SK-N-SH (cell line): ENCODE results near the gene LTB4R. TPM values are rescaled to one million over a fixed set of nuclear protein-coding genes. Genes with fewer than 3 reads are reported as not detected.

ENCODE experiments used
- CTCF ChIA-PET: fragments of 300-600, 350-600 bp; formaldehyde crosslinking; extraction: SDS; loops from one replicate; lab custom pipeline; 2021; lab: Yijun Ruan, JAX
- POLR2A ChIA-PET: fragments of 350-600 bp; sonication (Branson Sonifier 250); formaldehyde crosslinking; extraction: SDS; loops from one replicate; lab custom pipeline; 2020; ENCODE audit warnings: antibody characterized with exemption, inconsistent platforms; lab: Yijun Ruan, JAX
- DNase-seq: peaks from one replicate; pipeline ENCODE4 v3.0.0; 2012
- H2AFZ ChIP-seq: fragments of 200-600 bp; sonication (generic); 2 replicates; pipeline ENCODE4 v1.8.1; 2016; ENCODE audit warnings: antibody characterized with exemption, mild to moderate bottlenecking, low read depth
- H3F3A ChIP-seq: fragments of 200-600 bp; sonication (generic); replicated peaks from 2 replicates; pipeline ENCODE3; 2016; ENCODE audit warnings: antibody characterized with exemption, mild to moderate bottlenecking; ENCODE audit not compliant: insufficient read depth
- H3K27ac ChIP-seq, 2 experiments: fragments of 200-500 bp in 1 of 2; fragments of 200-600 bp in 1 of 2; sonication (Bioruptor generic) in 1 of 2; sonication (generic), shearing (Covaris generic) in 1 of 2; 2 replicates each; pipeline versions ENCODE4 v1.5.1 to v1.6.1; 2014 to 2016; ENCODE audit warnings: low read depth in 2 of 2, inconsistent platforms in 1 of 2, low read length in 1 of 2, mild to moderate bottlenecking in 1 of 2, mixed read lengths in 1 of 2
- H3K27me3 ChIP-seq: fragments of 200-600 bp; sonication (generic), shearing (Covaris generic); 2 replicates; pipeline ENCODE4 v1.6.1; 2016; ENCODE audit warnings: mixed run types; ENCODE audit not compliant: insufficient read depth
- H3K36me3 ChIP-seq, 2 experiments: fragments of 200-500 bp in 1 of 2; fragments of 200-600 bp in 1 of 2; sonication (Bioruptor generic) in 1 of 2; sonication (generic) in 1 of 2; replicated peaks in 1 of 2; 2 replicates each; pipeline versions ENCODE3 to v1.5.1; 2014 to 2016; ENCODE audit warnings: low read length in 1 of 2, mild to moderate bottlenecking in 1 of 2; ENCODE audit not compliant: insufficient read depth in 2 of 2, control insufficient read depth in 1 of 2
- H3K4me1 ChIP-seq, 2 experiments: fragments of 200-500 bp in 1 of 2; fragments of 200-600 bp in 1 of 2; sonication (Bioruptor generic) in 1 of 2; sonication (generic), shearing (Covaris generic) in 1 of 2; 2 replicates each; pipeline versions ENCODE4 v1.5.1 to v1.6.1; 2014 to 2016; ENCODE audit warnings: low read depth in 1 of 2, low read length in 1 of 2, mixed run types in 1 of 2; ENCODE audit not compliant: insufficient read depth in 2 of 2, control insufficient read depth in 1 of 2
- H3K4me2 ChIP-seq: fragments of 200-600 bp; sonication (generic), shearing (Covaris generic); 2 replicates; pipeline ENCODE4 v1.6.1; 2017; ENCODE audit warnings: mixed run types
- H3K4me3 ChIP-seq, 2 experiments: fragments of 200-500 bp in 1 of 2; fragments of 200-600 bp in 1 of 2; sonication (Bioruptor generic) in 1 of 2; sonication (generic), shearing (Covaris generic) in 1 of 2; 2 replicates each; pipeline versions ENCODE4 v1.5.1 to v1.8.1; 2014 to 2016; ENCODE audit warnings: low read depth in 2 of 2, inconsistent platforms in 1 of 2, low read length in 1 of 2, mild to moderate bottlenecking in 1 of 2, mixed read lengths in 1 of 2, moderate library complexity in 1 of 2
- H3K79me2 ChIP-seq: fragments of 200-600 bp; sonication (generic); 2 replicates; pipeline ENCODE4 v1.8.1; 2017; ENCODE audit warnings: mild to moderate bottlenecking; ENCODE audit not compliant: insufficient read depth
- H3K9ac ChIP-seq: fragments of 200-600 bp; sonication (generic); 2 replicates; pipeline ENCODE4 v1.6.1; 2017; ENCODE audit warnings: mixed run types
- H3K9me2 ChIP-seq: fragments of 200-600 bp; sonication (generic); 2 replicates; pipeline ENCODE4 v1.6.1; 2017; ENCODE audit warnings: mixed run types
- H3K9me3 ChIP-seq: fragments of 200-600 bp; sonication (generic); 2 replicates; pipeline ENCODE4 v1.6.1; 2017; ENCODE audit warnings: mixed run types, mild to moderate bottlenecking, moderate library complexity
- H4K20me1 ChIP-seq: fragments of 200-600 bp; sonication (generic); 2 replicates; pipeline ENCODE4 v1.6.1; 2017; ENCODE audit warnings: mild to moderate bottlenecking, mixed run types; ENCODE audit not compliant: insufficient read depth
- CHD2 ChIP-seq: fragments of 150-350 bp; IDR thresholded peaks from 2 replicates; pipeline ENCODE4 v1.6.1; 2018; ENCODE audit warnings: low read length; ENCODE audit not compliant: partially characterized antibody
- ELF1 ChIP-seq: IDR thresholded peaks from 2 replicates; pipeline ENCODE4 v1.4.0; 2012
- EP300 ChIP-seq, 2 experiments: IDR thresholded peaks; 2 replicates each; pipeline versions ENCODE4 v1.4.0 to v1.6.1; 2012; ENCODE audit warnings: borderline replicate concordance in 1 of 2, low read depth in 1 of 2, low read length in 1 of 2
- EZH2phosphoT487 ChIP-seq: fragments of 200-600 bp; sonication (generic); IDR thresholded peaks from 2 replicates; pipeline ENCODE4 v1.6.1; 2017; ENCODE audit warnings: low read depth, mixed run types, mild to moderate bottlenecking, antibody characterized with exemption, moderate library complexity, borderline replicate concordance
- FOXJ3 ChIP-seq: sonication (generic); formaldehyde crosslinking; IDR thresholded peaks from 2 replicates; pipeline ENCODE4 v1.5.1; 2020; ENCODE audit warnings: mild to moderate bottlenecking, missing genetic modification reagents
- FOXM1 ChIP-seq: IDR thresholded peaks from 2 replicates; pipeline ENCODE4 v1.4.0; 2012; ENCODE audit warnings: low read depth, mild to moderate bottlenecking
- JUND ChIP-seq: IDR thresholded peaks from 2 replicates; pipeline ENCODE4 v1.4.0; 2012
- MEF2A ChIP-seq: IDR thresholded peaks from 2 replicates; pipeline ENCODE4 v1.4.0; 2012; ENCODE audit warnings: low read depth, borderline replicate concordance
- RAD21 ChIP-seq: IDR thresholded peaks from 2 replicates; pipeline ENCODE4 v1.6.1; 2012; ENCODE audit warnings: mild to moderate bottlenecking, low read length
- REST ChIP-seq: IDR thresholded peaks from 2 replicates; pipeline ENCODE4 v1.6.1; 2012; ENCODE audit warnings: mild to moderate bottlenecking, low read depth, low read length, moderate library complexity
- RXRA ChIP-seq: IDR thresholded peaks from 2 replicates; pipeline ENCODE4 v1.4.0; 2012; ENCODE audit warnings: low read depth, mild to moderate bottlenecking, borderline replicate concordance
- SIN3A ChIP-seq: IDR thresholded peaks from 2 replicates; pipeline ENCODE4 v1.6.1; 2012; ENCODE audit warnings: low read depth, mild to moderate bottlenecking, low read length, moderate library complexity, borderline replicate concordance
- SMC3 ChIP-seq: IDR thresholded peaks from 2 replicates; pipeline ENCODE4 v1.6.1; 2012; ENCODE audit warnings: low read depth, low read length, improper control_type of control experiment
- TEAD4 ChIP-seq: IDR thresholded peaks from 2 replicates; pipeline ENCODE4 v1.4.0; 2012; ENCODE audit warnings: mild to moderate bottlenecking, borderline replicate concordance; ENCODE audit not compliant: insufficient read depth
- USF2 ChIP-seq: fragments of 150-350 bp; IDR thresholded peaks from 2 replicates; pipeline ENCODE4 v1.6.1; 2017; ENCODE audit warnings: antibody characterized with exemption, low read length, low read depth, borderline replicate concordance
- WGBS: methylation state at CpG from one replicate; pipeline ENCODE4 v1.1.6; 2017; ENCODE audit warnings: low lambda C conversion rate; 5-methylcytosine and 5-hydroxymethylcytosine counted together
- polyA plus RNA-seq, 3 experiments: library from polyadenylated mRNA; depleted of rRNA; stranded (reverse); fragments of >200 nt; gene quantifications; 2 replicates each; pipeline ENCODE4 v1.2.3, GENCODE V29; 2012
- TF ChIP-seq, protein P1 (sequence below): fragments of 200-600 bp; sonication (generic); IDR thresholded peaks from 2 replicates; pipeline ENCODE4 v1.6.1; 2017; ENCODE audit warnings: antibody characterized with exemption, mild to moderate bottlenecking, moderate library complexity
- TF ChIP-seq, protein P2 (sequence below): IDR thresholded peaks from 2 replicates; pipeline ENCODE4 v1.4.0; 2012; ENCODE audit warnings: low read depth

The LTB4R gene
- polyA plus RNA-seq, 1 of the 3 experiments (the other 2 are of a cell fraction): 11.9 TPM

DNA sequence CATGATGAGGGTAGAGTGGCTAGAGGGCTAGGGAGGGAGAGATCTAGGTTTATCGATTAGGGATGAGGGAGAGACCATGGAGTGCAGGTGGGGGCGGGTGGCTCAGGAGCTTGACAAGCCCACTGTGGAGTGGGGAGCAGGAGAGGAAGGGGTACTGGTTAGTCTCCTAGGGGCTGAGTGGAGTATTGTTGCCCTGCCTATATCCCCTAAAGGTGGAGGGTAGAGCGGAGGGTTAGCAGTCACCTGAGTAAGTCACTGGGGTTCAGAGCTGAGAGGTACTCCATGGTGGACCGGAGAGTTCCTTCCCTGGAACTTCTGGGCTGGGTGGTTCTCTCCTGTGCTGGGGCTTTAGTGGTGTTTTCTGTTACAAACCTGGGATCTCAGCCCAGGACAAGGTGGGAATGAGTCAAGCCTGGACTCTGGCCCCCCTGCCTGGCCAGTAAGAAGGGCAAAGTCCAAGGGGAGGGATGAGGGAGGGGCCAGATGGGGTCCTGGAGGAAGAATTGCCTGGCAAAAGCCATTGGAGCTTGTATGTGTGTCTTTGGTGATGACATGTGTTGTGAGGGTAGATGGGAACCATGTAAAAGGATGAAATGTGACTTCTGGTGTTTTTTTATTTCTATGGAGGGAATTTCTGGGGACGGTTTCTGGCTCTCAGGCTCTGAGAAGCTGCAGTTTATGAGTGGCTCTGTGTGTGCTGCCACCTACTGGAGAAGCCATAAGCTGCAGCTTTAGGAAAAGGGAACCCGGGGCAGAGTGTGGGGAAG lies 3.5 kb upstream of the LTB4R start, which contains the start of gene CIDEB:
CIDEB (minus strand) TSS at position 403 of the 767 bp plus-strand sequence; CDS start at position 284, 119 bp downstream.
- Histone ChIP-seq H3K27me3 (no peaks in the 10 kb centered on the region), H3K79me2 (no peaks in the 10 kb centered on the region), H3K27ac (no peak within 1 kb of the TSS), H2AFZ (no peak within 1 kb of the TSS), H3K36me3 (peaks cover 21 to 69% of the 10 kb centered on the region in 2 experiments), H3K4me3 (peak within 1 kb of the TSS in 1 of 2 experiments; percentile 49; a peak in 1 of 4 replicates), H4K20me1 (no peaks in the 10 kb centered on the region), H3K4me2 (no peak within 1 kb of the TSS), H3F3A (peaks cover 4% of the 10 kb centered on the region), H3K9ac (no peak within 1 kb of the TSS)
- POLR2A ChIA-PET: interaction anchor here (0.5 to 1.5 kb wide), 7 partner anchors 8 to 203 kb away, joined by 3 to 6 read pairs (median 3); partner anchors contain the start of genes DHRS1, NOP9 and TINF2
- CTCF ChIA-PET: interaction anchor here (0.7 to 6.7 kb wide), 42 partner anchors 9 to 293 kb away, joined by 3 to 115 read pairs (median 4); partner anchors contain the start of genes ADCY4, DHRS1, IPO4 and KHNYN
- 44% methylated on average over 6 of the region's 6 CpGs for WGBS
- no peak for TF ChIP-seq SIN3A
- no peak for TF ChIP-seq REST
- TF ChIP-seq EP300 (IDR thresholded peaks at IDR 0.05; ENCODE audit: borderline replicate concordance in 1 of 2, low read depth in 1 of 2, low read length in 1 of 2): no peak
- TF ChIP-seq FOXM1: no peak
- no peak for TF ChIP-seq MEF2A
- no peak for TF ChIP-seq CHD2
- no peak for TF ChIP-seq RXRA
- TF ChIP-seq TEAD4: no peak
- no peak for TF ChIP-seq ELF1
- TF ChIP-seq EZH2phosphoT487: no peak
- TF ChIP-seq RAD21: peak; percentile 58
- TF ChIP-seq, protein P1, sequence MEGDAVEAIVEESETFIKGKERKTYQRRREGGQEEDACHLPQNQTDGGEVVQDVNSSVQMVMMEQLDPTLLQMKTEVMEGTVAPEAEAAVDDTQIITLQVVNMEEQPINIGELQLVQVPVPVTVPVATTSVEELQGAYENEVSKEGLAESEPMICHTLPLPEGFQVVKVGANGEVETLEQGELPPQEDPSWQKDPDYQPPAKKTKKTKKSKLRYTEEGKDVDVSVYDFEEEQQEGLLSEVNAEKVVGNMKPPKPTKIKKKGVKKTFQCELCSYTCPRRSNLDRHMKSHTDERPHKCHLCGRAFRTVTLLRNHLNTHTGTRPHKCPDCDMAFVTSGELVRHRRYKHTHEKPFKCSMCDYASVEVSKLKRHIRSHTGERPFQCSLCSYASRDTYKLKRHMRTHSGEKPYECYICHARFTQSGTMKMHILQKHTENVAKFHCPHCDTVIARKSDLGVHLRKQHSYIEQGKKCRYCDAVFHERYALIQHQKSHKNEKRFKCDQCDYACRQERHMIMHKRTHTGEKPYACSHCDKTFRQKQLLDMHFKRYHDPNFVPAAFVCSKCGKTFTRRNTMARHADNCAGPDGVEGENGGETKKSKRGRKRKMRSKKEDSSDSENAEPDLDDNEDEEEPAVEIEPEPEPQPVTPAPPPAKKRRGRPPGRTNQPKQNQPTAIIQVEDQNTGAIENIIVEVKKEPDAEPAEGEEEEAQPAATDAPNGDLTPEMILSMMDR: peak; percentile 96
- no peak for TF ChIP-seq JUND
- TF ChIP-seq, protein P2, sequence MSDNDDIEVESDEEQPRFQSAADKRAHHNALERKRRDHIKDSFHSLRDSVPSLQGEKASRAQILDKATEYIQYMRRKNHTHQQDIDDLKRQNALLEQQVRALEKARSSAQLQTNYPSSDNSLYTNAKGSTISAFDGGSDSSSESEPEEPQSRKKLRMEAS: no peak
- no peak for TF ChIP-seq USF2
- TF ChIP-seq SMC3: peak; percentile 53
- no peak for TF ChIP-seq FOXJ3 (CRISPR knock-in tag)
- TF ChIP-seq, all 33 proteins: peak for 3
- Histone ChIP-seq H3K4me1 (peaks cover 0 to 2% of the 10 kb centered on the region in 2 experiments; a peak in 1 of 4 replicates), H3K9me2 (no peaks in the 10 kb centered on the region), H3K9me3 (no peaks in the 10 kb centered on the region)
- peak; percentile 87 for DNase-seq
